NCI-H1417 treated with DMSO at 0.1 percent for 48 hours (cell line): ENCODE results near the gene GRK4.
"Not testable (repeated sequence)": the region's sequence is repeated elsewhere in the genome, so short reads cannot be mapped to it uniquely, and the experiment has no call there.

ENCODE experiments used
- DNase-seq: peaks from one replicate; lab custom pipeline; 2025; lab: John Stamatoyannopoulos, UW

Gene GRK4

DNA sequence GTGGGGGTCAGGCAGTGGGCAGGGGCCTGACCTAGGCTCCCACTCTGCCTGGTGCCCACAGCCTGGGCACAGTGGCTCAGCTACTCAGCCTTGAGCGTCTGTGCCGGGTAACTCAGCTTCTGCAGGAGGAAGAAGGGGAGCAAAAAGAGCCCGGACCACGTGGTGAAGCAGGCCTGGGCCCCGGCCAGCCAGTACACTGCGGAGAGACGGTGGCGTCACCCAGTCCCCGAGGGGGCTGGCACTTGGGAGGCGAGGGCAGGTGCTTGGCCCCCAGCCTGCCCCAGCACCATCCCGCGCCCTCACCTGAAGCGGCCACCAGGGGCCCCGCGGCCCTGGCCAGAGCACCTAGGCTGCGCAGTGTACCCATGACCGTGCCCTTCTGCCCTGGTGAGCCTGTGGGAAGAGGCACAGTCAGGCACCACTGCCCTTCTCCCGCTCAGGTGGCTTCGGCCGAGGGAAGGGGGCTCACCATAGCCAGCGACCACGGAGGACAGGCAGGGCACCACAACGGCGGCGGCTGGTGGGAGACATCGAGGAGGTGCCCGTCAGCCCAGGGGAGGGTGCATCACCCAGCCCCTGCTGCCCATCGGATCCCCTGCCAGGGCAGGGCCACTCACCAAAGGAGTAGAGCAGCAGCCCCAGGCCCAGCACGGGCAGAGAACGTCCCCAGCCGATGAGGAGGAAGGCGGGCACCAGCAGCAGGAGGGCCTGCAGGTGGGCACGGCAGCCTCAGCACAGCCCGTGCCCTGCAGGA lies 32.4 kb upstream of the GRK4 start:
- DNase-seq, result no peak

- no peak for DNase-seq
Observed at GRCh38 chr4:2931512-2932301, 31.7 kb upstream of the GRK4 start.

GRCh38 chr4:2932321-2932950 lies 30.9 kb upstream of the GRK4 start:
- no peak for DNase-seq

DNA sequence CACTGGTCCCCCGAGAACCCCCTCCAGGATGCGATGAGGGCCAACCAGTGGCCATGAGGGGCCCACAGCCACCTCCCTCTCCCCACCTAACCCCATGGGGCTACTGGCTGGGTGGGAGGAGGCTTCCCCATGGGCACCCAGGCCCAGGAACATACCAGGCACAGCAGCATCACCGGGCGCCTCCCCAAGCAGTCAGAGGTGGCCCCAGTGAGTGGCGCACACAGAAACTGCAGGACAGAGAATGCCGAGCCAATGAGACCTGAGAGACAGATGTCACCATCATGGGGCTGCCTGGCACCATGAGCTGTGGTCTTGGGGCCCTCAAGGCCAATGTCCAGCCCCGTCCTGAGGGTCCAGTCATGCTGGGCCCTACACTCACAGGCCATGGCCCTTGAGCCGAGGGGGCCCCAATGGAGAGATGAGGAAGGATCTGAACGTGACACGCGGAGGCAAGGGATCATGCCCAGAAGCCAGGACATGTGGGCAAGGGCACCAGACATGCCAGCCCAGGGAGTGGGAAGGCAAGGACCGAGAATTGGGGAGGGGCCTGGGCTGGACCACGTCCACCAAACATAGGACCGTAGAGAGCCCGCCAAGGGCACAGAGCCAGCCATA lies 30.3 kb upstream of the GRK4 start:
- no peak for DNase-seq

GRCh38 chr4:2933566-2934076 lies 29.8 kb upstream of the GRK4 start:
- no peak for DNase-seq

GRCh38 chr4:2934077-2934812 lies 29.1 kb upstream of the GRK4 start:
- DNase-seq, result no peak

GRCh38 chr4:2934813-2935761 lies 28.3 kb upstream of the GRK4 start:
- DNase-seq, result peak; percentile 51

- DNase-seq, result no peak
Observed at GRCh38 chr4:2935762-2936743, 27.3 kb upstream of the GRK4 start.

DNA sequence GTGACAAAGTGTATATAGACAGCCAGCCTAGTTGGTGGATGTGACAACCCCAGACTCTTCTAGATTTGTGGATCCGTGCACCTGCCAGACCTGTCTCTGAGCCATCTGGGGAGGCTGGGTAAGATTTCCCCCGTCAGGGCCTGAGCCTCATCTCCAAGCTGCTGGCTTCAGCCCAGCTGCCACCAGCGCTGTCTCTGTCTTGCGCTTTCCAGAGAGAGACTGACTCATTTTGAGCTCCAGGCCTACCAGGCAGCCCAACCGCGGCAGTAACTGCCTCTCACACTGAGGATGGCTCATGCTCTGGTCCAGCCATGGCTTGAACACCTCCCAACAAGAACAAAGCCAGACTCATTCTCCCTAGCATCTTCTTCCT lies 26.6 kb upstream of the GRK4 start:
- DNase-seq, result no peak

DNA sequence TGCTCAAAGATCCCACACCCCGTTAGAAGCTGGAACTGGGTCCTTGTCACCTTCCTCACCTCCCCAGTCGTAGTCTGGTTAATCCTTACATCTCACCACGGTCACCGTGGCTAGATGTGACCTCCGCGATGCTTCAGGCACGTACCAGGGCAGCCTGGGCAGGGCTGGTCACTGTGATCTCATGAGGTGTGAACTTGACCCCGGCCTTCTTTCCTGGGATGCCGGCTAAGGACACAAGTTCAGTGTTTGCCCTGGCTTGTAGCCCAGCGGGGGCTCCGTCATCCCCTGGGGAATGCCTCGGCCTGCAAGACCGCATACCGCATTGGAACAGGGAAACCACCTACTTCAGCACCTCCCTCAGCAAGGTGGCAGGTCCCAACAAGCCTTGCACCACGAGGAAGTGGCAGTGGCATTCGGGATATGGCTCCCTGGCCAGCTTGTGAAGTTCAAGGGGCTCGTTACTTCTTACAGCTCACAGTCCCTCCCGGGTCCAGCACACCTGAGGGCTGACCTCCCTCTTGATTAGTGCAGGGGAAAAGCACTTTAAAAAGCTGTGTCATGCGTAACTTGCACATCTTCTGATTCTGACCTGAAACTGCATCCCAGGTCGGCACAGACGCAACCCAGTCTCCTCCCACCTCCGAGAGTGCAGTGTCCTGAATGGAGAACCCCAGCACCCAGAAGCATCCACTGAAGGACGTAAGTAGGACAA lies 26.1 kb upstream of the GRK4 start:
- no peak for DNase-seq

DNA sequence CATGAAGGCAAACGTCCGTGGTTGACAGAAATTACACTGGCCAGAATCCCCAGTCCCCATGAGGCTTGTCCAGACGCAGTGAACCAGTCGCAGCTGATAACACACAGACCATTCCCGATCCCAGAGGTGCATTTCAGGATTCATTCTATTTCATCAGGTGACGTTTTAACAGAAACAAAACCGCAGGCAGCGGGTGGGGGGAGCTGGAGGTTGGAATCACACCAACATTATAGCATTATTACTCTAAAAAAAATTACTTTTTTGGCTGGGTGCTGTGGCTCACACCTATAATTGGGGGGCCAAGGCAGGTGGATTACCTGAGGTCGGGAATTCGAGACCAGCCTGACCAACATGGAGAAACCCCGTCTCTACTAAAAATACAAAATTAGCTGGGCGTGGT lies 25.4 kb upstream of the GRK4 start:
- no peak for DNase-seq

GRCh38 chr4:2938411-2938810 lies 25.0 kb upstream of the GRK4 start:
- DNase-seq, result not testable (repeated sequence)

- DNase-seq, result no peak
Observed at GRCh38 chr4:2938906-2939305, 24.5 kb upstream of the GRK4 start.

DNA sequence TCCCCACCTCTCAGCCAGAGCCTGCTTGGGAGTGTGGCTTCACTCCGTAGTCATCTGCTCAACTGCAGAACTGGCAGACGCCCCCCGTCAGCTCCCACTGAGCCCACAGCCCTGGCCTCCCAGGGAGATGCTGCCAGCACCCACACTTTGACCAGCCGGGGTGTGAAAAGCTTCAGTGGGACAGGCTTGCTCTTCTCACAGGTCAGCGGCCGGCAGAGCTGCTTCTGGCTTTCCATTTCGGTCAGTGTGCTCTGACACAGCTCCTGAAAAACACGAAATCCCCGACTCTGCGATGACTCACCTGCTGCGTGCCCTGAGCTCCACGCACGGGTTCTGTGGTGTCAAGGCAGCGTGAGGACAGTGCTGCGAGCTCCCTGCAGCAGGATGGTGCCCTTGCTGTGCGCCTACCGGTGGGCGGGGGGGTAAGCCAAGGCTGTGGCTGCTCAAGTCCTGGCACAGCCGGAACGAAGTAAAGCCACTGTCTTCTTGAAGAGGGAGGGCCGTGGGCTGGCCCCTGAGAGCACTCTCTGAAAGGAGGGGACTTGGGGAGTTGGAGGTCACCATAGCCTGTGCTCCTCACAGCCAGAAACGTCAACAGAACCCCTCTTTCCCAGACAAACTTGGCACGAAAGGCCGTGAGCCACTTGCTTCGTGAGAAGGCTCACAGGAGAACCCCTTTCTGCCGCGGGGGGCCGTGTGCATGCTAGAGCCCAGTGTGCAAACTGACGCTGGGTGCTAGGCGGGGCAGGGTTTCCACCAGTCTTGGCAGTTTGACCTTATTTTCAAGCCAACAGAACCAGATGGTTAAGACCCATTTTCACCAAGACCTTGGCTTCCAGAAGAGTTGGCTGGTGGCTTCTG lies 23.8 kb upstream of the GRK4 start:
- no peak for DNase-seq

DNA sequence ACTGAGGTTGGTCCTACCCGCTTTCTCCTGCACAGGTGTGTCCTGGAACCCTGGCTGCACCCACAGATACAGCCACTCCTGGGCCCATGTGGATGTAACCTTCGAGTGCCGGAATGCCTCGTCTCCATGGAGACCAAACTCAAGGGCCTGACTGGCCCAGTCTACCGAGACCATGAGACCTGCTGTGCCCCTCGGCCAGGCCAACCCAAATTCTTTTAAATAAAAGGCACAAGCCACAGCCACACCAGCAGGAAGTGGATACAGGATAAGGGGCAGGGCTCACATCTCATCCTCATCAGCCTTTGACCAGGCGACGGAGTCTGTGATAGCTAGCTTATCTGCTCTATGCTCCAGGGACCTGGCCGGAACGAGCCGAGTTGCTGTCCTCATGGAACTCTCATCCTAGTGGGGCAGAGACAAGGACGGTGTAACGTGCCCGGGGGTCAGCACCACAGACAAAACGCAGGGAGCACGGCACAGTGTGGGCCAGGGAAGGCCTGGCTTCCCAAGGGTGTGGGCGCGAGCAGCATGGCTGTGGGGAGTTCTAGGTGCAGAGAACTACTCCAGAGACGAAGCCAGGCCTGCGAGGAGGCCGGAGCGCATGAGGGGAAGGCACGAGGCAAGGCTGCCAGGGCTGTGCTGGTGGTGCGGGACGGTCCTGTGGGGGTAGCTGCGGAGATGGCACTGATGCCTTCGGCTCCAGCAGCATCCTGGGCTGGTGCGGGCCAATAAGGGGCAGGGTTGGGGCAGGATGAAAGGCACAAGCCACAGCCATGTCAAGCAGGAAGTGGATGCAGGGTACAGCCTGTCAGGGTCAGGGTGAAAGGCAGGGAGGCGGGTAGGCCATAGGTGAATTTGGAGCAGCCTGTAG lies 22.9 kb upstream of the GRK4 start:
- no peak for DNase-seq

- no peak for DNase-seq
Observed at GRCh38 chr4:2941138-2942036, 22.0 kb upstream of the GRK4 start.
